Cardiac fibroblast (primary cell): ENCODE results near the gene COL5A1.

Experiments used
- DNase-seq, 2 donors: peaks; one replicate each; pipeline versions ENCODE4 v3.0.0 to v3.0.0-alpha.2; 2010; ENCODE audit warnings: low read depth in 2 of 2
- H3K4me3 ChIP-seq, 2 donors: replicated peaks in 1 of 2; 1 replicate in 1 of 2; 2 replicates in 1 of 2; pipeline ENCODE4 v1.5.1; 2011; ENCODE audit warnings: low read depth in 2 of 2, low read length in 2 of 2, mild to moderate bottlenecking in 2 of 2, moderate library complexity in 1 of 2
- TF ChIP-seq, protein P1 (sequence below): IDR thresholded peaks from one replicate; pipeline ENCODE4 v1.5.1; 2011; ENCODE audit warnings: low read depth, mild to moderate bottlenecking, low read length, inconsistent platforms

Gene COL5A1

DNA sequence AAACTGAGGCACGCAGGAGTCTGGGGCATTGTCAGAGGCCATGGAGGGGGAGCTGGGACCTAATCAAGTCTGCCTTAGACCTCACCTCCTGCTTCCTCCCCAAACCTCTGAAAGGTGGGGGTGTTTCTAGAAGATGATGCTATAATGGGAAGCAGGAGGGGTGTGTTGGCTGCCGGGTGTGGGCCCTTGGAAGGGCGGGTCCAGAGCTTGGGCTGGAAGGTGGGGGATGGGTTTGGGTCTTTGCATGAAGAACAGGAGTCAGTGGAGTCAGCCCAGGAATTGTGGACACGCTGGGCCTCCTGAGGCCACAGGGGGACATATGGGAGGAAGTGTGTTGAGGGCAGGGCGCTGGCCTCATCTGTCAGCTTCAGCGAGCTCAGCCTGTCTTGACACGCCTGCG is 138.0 kb downstream of the COL5A1 start:
- no peak overlapping the region for H3K4me3 ChIP-seq
- DNase-seq, result no peak
- TF ChIP-seq, protein P1, sequence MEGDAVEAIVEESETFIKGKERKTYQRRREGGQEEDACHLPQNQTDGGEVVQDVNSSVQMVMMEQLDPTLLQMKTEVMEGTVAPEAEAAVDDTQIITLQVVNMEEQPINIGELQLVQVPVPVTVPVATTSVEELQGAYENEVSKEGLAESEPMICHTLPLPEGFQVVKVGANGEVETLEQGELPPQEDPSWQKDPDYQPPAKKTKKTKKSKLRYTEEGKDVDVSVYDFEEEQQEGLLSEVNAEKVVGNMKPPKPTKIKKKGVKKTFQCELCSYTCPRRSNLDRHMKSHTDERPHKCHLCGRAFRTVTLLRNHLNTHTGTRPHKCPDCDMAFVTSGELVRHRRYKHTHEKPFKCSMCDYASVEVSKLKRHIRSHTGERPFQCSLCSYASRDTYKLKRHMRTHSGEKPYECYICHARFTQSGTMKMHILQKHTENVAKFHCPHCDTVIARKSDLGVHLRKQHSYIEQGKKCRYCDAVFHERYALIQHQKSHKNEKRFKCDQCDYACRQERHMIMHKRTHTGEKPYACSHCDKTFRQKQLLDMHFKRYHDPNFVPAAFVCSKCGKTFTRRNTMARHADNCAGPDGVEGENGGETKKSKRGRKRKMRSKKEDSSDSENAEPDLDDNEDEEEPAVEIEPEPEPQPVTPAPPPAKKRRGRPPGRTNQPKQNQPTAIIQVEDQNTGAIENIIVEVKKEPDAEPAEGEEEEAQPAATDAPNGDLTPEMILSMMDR, result no peak

DNA sequence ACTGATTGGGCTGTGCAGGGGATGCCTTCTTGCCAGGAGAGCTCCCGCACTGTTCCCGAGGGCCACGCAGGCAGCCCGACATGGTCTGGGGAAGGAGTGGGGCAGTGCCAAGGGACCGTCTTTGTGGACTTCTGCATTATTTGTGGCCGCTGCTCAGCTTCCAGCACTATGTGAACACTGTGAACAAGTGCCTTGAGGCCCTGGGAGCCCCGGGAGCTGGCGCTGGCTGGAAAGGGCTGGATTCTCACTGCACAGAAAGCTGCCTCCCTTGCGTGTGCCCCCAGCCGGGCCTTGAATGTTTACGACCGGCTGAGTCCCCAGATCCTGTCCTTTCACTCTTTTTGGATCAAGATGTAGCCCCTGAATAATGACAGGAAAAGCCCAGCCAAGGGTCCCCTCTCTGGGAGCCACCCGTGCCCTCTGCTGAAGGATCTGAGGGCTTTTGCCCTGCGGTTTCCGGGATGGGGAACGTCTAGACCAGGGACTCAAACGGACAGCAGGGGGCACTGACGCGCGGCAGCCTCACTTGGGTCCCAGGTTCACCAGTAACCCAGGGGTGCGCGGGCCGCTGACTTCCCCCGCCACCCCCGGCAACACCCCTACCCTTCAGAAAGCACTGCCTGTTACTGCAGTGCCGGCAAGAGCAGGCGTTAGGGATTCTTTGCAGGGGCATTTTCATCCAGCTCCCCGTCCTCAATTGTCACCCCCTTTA is 140.1 kb downstream of the COL5A1 start:
- TF ChIP-seq, protein P1, result peak; percentile 23
- no peak for DNase-seq
- no peak overlapping the region for H3K4me3 ChIP-seq

DNA sequence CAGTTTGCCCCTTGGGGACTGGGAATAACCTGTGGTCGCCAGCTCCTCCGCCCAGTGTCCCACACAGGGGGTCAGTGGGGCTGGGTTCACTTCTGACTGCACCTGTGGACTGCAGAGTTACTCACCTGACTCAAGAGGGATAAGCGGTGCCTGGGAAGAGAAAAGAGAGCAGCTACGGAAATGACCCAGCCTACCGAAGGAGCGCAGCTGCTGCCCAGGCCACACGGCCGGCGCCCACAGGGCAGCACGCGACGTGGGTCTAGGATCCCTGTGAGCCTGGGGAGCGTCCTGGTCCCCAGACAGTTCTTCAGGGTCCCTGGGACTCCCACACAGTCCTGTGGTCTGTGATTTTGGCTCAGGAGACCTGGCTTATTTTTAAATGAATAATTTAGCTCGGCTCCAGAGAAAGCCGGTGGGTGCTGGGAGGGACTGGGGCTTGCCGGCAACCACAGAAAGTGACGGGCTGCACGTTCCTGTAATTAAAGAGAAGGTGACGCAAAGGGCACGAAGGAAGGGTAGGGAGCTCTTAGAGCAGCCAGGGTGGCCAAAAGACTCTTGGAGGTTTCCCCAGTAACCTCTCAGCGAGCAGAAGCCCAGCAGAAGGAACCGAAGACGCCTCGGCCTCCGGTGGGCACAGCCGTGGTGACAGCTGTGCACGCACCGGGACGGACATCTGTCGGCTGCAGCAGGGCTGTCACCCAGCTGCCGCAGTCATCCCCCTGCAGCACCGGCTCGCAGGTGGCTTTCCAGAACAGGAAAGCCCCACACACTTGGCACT is 141.5 kb downstream of the COL5A1 start:
- TF ChIP-seq, protein P1, result no peak
- H3K4me3 ChIP-seq, result no peak overlapping the region

DNA sequence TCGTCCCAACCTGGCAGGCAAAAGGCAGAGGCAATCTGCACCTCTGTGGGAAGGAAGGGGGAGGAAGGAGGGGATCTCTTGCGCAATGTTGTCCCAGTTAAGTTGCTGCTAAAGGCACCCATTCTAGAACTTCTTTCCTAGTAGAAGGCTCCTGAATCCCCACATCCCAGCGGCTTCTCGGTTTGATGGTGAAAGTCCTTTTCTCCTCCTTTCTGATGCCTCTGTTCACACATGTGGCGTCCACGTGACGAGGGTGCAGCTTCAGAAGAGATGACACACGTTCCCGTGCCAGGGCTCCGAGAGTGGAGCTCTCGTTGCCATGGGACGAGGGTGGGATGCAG is 142.1 kb downstream of the COL5A1 start:
- no peak overlapping the region for H3K4me3 ChIP-seq
- TF ChIP-seq, protein P1, result no peak
- DNase-seq, result peak in 1 of 2 donors; percentile 48

More for the DNA sequence above, 141.5 kb downstream of the COL5A1 start:
- DNase-seq, result no peak

DNA sequence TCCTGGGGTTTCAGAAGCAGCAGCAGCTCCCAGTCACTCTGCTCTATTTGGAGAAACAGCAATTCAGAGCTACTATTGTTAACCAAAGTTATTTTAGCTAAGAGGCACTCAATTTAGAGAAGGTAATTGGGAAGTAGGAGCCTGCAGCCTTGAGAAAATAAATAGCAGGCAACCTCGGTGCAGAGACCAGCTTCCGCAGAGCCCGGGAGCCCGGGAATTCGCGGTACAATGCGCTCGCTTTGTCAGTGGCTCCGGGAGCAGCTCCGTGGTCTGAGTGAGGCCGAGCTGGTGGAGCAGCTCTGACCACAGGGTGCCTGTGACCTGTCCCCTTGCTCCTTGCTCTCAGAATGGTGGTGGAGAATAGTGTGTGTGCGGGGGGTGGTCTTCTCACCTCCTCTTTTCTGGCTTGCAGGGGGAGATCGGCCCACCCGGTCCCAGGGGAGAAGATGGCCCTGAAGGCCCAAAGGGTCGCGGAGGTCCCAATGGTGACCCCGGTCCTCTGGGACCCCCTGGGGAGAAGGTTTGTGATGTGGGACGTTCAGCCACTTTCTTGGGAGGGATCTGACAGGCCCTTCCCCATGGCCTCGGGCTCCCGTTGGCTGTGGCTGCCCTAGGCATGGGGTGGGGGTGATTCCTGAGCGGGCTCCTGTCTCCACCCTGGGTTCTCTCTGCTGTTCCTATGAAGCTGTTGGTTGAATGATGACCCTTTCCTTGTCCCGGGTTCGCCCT is 143.1 kb downstream of the COL5A1 start:
- H3K4me3 ChIP-seq, result no peak overlapping the region
- DNase-seq, result no peak
- TF ChIP-seq, protein P1, result no peak

DNA sequence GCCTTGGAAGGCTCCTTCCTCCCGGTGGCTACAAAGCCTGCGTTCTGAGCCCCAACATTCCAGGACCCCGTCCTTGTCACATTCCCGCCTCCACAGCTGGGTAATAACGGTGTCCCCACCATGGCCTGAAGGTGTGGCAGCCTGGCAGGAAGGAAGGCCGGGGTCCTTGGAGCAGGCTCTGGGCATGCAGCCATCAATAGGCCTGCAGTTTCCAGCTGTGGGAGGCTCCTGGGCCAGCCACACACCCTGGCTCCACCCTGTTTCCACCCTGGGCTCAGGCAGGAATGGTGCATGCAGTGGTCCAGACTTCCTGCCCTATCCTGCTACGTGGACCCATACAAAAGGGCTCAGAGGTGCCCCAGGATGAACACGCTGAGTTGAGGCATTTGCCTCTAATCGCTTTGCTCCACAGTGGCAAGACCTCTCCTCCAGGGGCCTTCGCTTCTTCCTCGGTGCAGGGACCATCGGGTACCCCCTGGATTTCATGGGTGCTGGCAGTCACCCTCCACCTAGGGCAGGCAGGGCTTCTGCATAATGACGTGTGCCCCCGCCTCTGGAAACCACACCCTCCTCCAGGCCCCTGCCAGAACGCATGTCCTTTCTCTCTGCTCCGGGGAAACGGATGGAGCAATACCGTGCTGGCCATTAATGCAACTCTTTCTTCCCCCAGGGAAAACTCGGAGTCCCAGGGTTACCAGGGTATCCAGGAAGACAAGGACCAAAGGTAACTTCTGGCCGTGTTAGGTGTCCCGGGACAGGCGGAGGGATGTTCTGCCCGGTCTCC is 143.9 kb downstream of the COL5A1 start:
- peak in 1 of 2 donors; percentile 54 for DNase-seq
- TF ChIP-seq, protein P1, result no peak
- H3K4me3 ChIP-seq, result no peak overlapping the region
